GM06990 (cell line): ENCODE results near the gene KRTAP5-2.
"Not testable (repeated sequence)": the region's sequence is repeated elsewhere in the genome, so short reads cannot be mapped to it uniquely, and the experiment has no call there.

Experiments
- DNase-seq: peaks from one replicate; pipeline ENCODE4 v3.0.0-alpha.2; 2011; ENCODE audit not compliant: insufficient read length; ENCODE audit errors: extremely low read depth
- H3K27me3 ChIP-seq: replicated peaks from 2 replicates; pipeline ENCODE4 v1.6.0; 2011; ENCODE audit warnings: low read length; ENCODE audit not compliant: control insufficient read depth, insufficient read depth
- H3K36me3 ChIP-seq: 2 replicates; pipeline ENCODE4 v1.5.1; 2011; ENCODE audit warnings: low read length; ENCODE audit not compliant: control insufficient read depth, insufficient read depth
- H3K4me3 ChIP-seq: replicated peaks from 2 replicates; pipeline ENCODE4 v1.5.1; 2011; ENCODE audit warnings: low read depth, mild to moderate bottlenecking, control low read depth, low read length
- TF ChIP-seq, protein P1 (sequence below): IDR thresholded peaks from 2 replicates; pipeline ENCODE4 v1.5.1; 2011; ENCODE audit warnings: low read length, control low read depth, mild to moderate bottlenecking, inconsistent platforms; ENCODE audit not compliant: insufficient read depth, poor library complexity, severe bottlenecking

KRTAP5-2 gene

GRCh38 chr11:1624621-1625020, 26.5 kb upstream of the KRTAP5-2 start:
- TF ChIP-seq, protein P1, sequence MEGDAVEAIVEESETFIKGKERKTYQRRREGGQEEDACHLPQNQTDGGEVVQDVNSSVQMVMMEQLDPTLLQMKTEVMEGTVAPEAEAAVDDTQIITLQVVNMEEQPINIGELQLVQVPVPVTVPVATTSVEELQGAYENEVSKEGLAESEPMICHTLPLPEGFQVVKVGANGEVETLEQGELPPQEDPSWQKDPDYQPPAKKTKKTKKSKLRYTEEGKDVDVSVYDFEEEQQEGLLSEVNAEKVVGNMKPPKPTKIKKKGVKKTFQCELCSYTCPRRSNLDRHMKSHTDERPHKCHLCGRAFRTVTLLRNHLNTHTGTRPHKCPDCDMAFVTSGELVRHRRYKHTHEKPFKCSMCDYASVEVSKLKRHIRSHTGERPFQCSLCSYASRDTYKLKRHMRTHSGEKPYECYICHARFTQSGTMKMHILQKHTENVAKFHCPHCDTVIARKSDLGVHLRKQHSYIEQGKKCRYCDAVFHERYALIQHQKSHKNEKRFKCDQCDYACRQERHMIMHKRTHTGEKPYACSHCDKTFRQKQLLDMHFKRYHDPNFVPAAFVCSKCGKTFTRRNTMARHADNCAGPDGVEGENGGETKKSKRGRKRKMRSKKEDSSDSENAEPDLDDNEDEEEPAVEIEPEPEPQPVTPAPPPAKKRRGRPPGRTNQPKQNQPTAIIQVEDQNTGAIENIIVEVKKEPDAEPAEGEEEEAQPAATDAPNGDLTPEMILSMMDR: no peak

GRCh38 chr11:1623716-1624115, 25.6 kb upstream of the KRTAP5-2 start:
- TF ChIP-seq, protein P1: no peak
- H3K27me3 ChIP-seq: no peaks in the 10 kb centered on the region; the same call in 1 of the 2 replicates
- H3K4me3 ChIP-seq: no peak overlapping the region
- no peaks in the 10 kb centered on the region for H3K36me3 ChIP-seq
- DNase-seq: no peak

More at GRCh38 chr11:1624621-1625020, 26.5 kb upstream of the KRTAP5-2 start:
- no peak for DNase-seq
- Histone ChIP-seq H3K36me3 (no peaks in the 10 kb centered on the region), H3K4me3 (no peak overlapping the region), H3K27me3 (no peaks in the 10 kb centered on the region; the same call in 1 of the 2 replicates)

- Histone ChIP-seq H3K4me3 (no peak within 1 kb of the TSS), H3K27me3 (no peaks in the 10 kb centered on the region; the same call in none of the 2 replicates), H3K36me3 (no peaks in the 10 kb centered on the region)
- no peak for DNase-seq
- TF ChIP-seq, protein P1: no peak
Measured at GRCh38 chr11:1622086-1622485, 24.0 kb upstream of the KRTAP5-2 start, which contains the start of gene KRTAP5-4. Gene KRTAP5-4, minus strand, starts transcription at chr11:1622138. Its CDS starts 45 bp downstream, at chr11:1622093.

GRCh38 chr11:1619449-1619848, 21.4 kb upstream of the KRTAP5-2 start:
- Histone ChIP-seq H3K27me3 (no peaks in the 10 kb centered on the region; the same call in none of the 2 replicates), H3K4me3 (no peak overlapping the region), H3K36me3 (no peaks in the 10 kb centered on the region)
- TF ChIP-seq, protein P1: no peak
- no peak for DNase-seq

- Histone ChIP-seq H3K36me3 (no peaks in the 10 kb centered on the region), H3K27me3 (peaks cover 1% of the 10 kb centered on the region), H3K4me3 (no peak overlapping the region)
- TF ChIP-seq, protein P1: no peak
- no peak for DNase-seq
Measured at GRCh38 chr11:1618231-1618630, 20.1 kb upstream of the KRTAP5-2 start.

DNA sequence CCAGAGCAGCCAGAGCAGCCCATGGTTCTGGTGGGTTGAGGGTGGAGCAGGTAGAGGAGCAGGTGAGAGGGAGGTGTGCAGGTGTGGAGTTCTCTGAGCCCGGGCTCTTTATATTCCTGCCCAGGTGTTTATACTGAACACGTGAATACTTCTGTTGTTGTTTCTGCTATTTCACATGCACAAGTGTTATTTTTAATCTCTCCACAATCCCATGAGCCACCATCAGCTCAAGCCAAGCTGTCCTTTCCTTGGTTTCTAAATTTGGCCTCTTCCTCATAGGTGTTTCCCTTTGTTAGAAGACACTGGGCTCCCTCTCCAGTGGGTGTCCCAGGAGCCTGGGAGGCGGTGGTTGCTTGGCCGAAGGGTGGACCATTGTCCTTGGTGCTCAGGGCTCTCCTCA, 10.3 kb upstream of the KRTAP5-2 start, which contains the start of gene KRTAP5-3:
Gene KRTAP5-3 (minus strand): TSS at position 101 of the 400 bp plus-strand sequence. CDS start 78 bp downstream, at position 23.
- H3K4me3 ChIP-seq: no peak within 1 kb of the TSS
- no peaks in the 10 kb centered on the region for H3K36me3 ChIP-seq
- peaks cover under 1% of the 10 kb centered on the region for H3K27me3 ChIP-seq
- TF ChIP-seq, protein P1: no peak
- DNase-seq: no peak

- not testable (repeated sequence) for H3K36me3 ChIP-seq, H3K4me3 ChIP-seq, DNase-seq, H3K27me3 ChIP-seq
Measured at GRCh38 chr11:1607901-1608300, 9.8 kb upstream of the KRTAP5-2 start.

GRCh38 chr11:1607156-1607845, 9.2 kb upstream of the KRTAP5-2 start:
- not testable (repeated sequence) for H3K27me3 ChIP-seq

More at GRCh38 chr11:1607156-1607845, 9.2 kb upstream of the KRTAP5-2 start:
- not testable (repeated sequence) for H3K4me3 ChIP-seq, H3K36me3 ChIP-seq, DNase-seq
